Muscle layer of duodenum (tissue), 2 donors: ENCODE results near the gene PCNX1.
"Not testable (repeated sequence)": the region's sequence is repeated elsewhere in the genome, so short reads cannot be mapped to it uniquely, and the experiment has no call there.

Experiments
- H3K27ac ChIP-seq: one replicate; pipeline ENCODE4 v1.7.0; 2013; ENCODE audit warnings: mild to moderate bottlenecking, low read length
- H3K27me3 ChIP-seq: one replicate; pipeline ENCODE4 v1.7.0; 2013; ENCODE audit warnings: low read depth, mild to moderate bottlenecking, control low read depth, low read length
- H3K36me3 ChIP-seq, 2 donors: one replicate each; pipeline ENCODE4 v1.7.0; 2013; ENCODE audit warnings: low read length in 2 of 2, control low read depth in 1 of 2, mild to moderate bottlenecking in 1 of 2; ENCODE audit not compliant: insufficient read depth in 2 of 2, control insufficient read depth in 1 of 2
- H3K4me1 ChIP-seq, 2 donors: one replicate each; pipeline ENCODE4 v1.7.0; 2013; ENCODE audit warnings: low read length in 2 of 2, mild to moderate bottlenecking in 2 of 2, control low read depth in 1 of 2, moderate library complexity in 1 of 2; ENCODE audit not compliant: insufficient read depth in 2 of 2, control insufficient read depth in 1 of 2
- H3K4me3 ChIP-seq, 2 donors: one replicate each; pipeline ENCODE4 v1.7.0; 2013; ENCODE audit warnings: low read length in 2 of 2, low read depth in 1 of 2, mild to moderate bottlenecking in 1 of 2
- H3K9me3 ChIP-seq, 2 donors: one replicate each; pipeline ENCODE4 v1.7.0; 2013; ENCODE audit warnings: low read length in 2 of 2, control low read depth in 1 of 2, mild to moderate bottlenecking in 1 of 2; ENCODE audit not compliant: control insufficient read depth in 1 of 2
- donor health status: healthy.

The PCNX1 gene

GRCh38 chr14:71117839-71118743 lies 210.8 kb downstream of the PCNX1 start:
- H3K4me1 ChIP-seq = no peaks in the 10 kb centered on the region
- peak overlapping the region; percentile 73 for H3K27ac ChIP-seq
- H3K36me3 ChIP-seq = peaks cover 0 to 3% of the 10 kb centered on the region in 2 donors
- H3K27me3 ChIP-seq = no peaks in the 10 kb centered on the region
- H3K4me3 ChIP-seq = no peak overlapping the region
- peaks cover 0 to 4% of the 10 kb centered on the region in 2 donors for H3K9me3 ChIP-seq

GRCh38 chr14:71119075-71119474 lies 211.8 kb downstream of the PCNX1 start:
- H3K4me3 ChIP-seq = no peak overlapping the region
- H3K27me3 ChIP-seq = no peaks in the 10 kb centered on the region
- peaks cover 0 to 4% of the 10 kb centered on the region in 2 donors for H3K9me3 ChIP-seq
- H3K27ac ChIP-seq = peak overlapping the region; percentile 73
- peaks cover 0 to 3% of the 10 kb centered on the region in 2 donors for H3K36me3 ChIP-seq
- H3K4me1 ChIP-seq = no peaks in the 10 kb centered on the region

GRCh38 chr14:71119832-71120231 lies 212.6 kb downstream of the PCNX1 start:
- no peak overlapping the region for H3K4me3 ChIP-seq
- H3K27me3 ChIP-seq = no peaks in the 10 kb centered on the region
- H3K4me1 ChIP-seq = no peaks in the 10 kb centered on the region
- peaks cover 0 to 3% of the 10 kb centered on the region in 2 donors for H3K36me3 ChIP-seq
- H3K9me3 ChIP-seq = peaks cover 0 to 4% of the 10 kb centered on the region in 2 donors
- H3K27ac ChIP-seq = no peak overlapping the region

GRCh38 chr14:71121001-71121400 lies 213.7 kb downstream of the PCNX1 start:
- no peaks in the 10 kb centered on the region for H3K27me3 ChIP-seq
- peaks cover 0 to 4% of the 10 kb centered on the region in 2 donors for H3K9me3 ChIP-seq
- H3K4me3 ChIP-seq = no peak overlapping the region
- H3K4me1 ChIP-seq = no peaks in the 10 kb centered on the region
- peaks cover 0 to 3% of the 10 kb centered on the region in 2 donors for H3K36me3 ChIP-seq
- no peak overlapping the region for H3K27ac ChIP-seq

- Histone ChIP-seq H3K4me3 (no peak overlapping the region), H3K9me3 (peaks cover 0 to 4% of the 10 kb centered on the region in 2 donors), H3K27me3 (no peaks in the 10 kb centered on the region), H3K4me1 (no peaks in the 10 kb centered on the region), H3K36me3 (peaks cover 0 to 3% of the 10 kb centered on the region in 2 donors), H3K27ac (no peak overlapping the region)
These were observed 214.5 kb downstream of the PCNX1 start for GRCh38 chr14:71121711-71122110.

GRCh38 chr14:71122866-71123565 lies 215.8 kb downstream of the PCNX1 start:
- Histone ChIP-seq H3K9me3 (peaks cover 0 to 4% of the 10 kb centered on the region in 2 donors), H3K4me1 (no peaks in the 10 kb centered on the region), H3K27me3 (no peaks in the 10 kb centered on the region), H3K27ac (no peak overlapping the region), H3K36me3 (peaks cover 0 to 3% of the 10 kb centered on the region in 2 donors), H3K4me3 (no peak overlapping the region)

GRCh38 chr14:71123579-71124135 lies 216.4 kb downstream of the PCNX1 start:
- Histone ChIP-seq H3K27me3 (no peaks in the 10 kb centered on the region), H3K4me3 (no peak overlapping the region), H3K4me1 (no peaks in the 10 kb centered on the region), H3K36me3 (peaks cover 0 to 2% of the 10 kb centered on the region in 2 donors), H3K27ac (no peak overlapping the region), H3K9me3 (peaks cover 0 to 4% of the 10 kb centered on the region in 2 donors)

- not testable (repeated sequence) for H3K27ac ChIP-seq, H3K4me1 ChIP-seq
These were observed 222.6 kb downstream of the PCNX1 start for GRCh38 chr14:71129716-71130490.

GRCh38 chr14:71130491-71131179 lies 223.4 kb downstream of the PCNX1 start:
- Histone ChIP-seq H3K9me3 (no peaks in the 10 kb centered on the region), H3K4me1 (no peaks in the 10 kb centered on the region), H3K27me3 (no peaks in the 10 kb centered on the region), H3K36me3 (no peaks in the 10 kb centered on the region), H3K27ac (no peak overlapping the region), H3K4me3 (no peak overlapping the region)

More at GRCh38 chr14:71129716-71130490, 222.6 kb downstream of the PCNX1 start:
- H3K9me3 ChIP-seq, H3K36me3 ChIP-seq, H3K4me3 ChIP-seq, H3K27me3 ChIP-seq: not testable (repeated sequence)

GRCh38 chr14:71133296-71133695 lies 226.0 kb downstream of the PCNX1 start:
- Histone ChIP-seq H3K9me3 (no peaks in the 10 kb centered on the region), H3K36me3 (no peaks in the 10 kb centered on the region), H3K27me3 (no peaks in the 10 kb centered on the region), H3K4me3 (no peak overlapping the region), H3K4me1 (no peaks in the 10 kb centered on the region), H3K27ac (no peak overlapping the region)
